ENCODE results near the gene NOL3. TPM values are rescaled to one million over a fixed set of nuclear protein-coding genes. Genes with fewer than 3 reads are reported as not detected.

Gene NOL3
- total and polyA plus RNA-seq, 4 donors: 25.3 to 51.9 (median 41.2) TPM

DNA sequence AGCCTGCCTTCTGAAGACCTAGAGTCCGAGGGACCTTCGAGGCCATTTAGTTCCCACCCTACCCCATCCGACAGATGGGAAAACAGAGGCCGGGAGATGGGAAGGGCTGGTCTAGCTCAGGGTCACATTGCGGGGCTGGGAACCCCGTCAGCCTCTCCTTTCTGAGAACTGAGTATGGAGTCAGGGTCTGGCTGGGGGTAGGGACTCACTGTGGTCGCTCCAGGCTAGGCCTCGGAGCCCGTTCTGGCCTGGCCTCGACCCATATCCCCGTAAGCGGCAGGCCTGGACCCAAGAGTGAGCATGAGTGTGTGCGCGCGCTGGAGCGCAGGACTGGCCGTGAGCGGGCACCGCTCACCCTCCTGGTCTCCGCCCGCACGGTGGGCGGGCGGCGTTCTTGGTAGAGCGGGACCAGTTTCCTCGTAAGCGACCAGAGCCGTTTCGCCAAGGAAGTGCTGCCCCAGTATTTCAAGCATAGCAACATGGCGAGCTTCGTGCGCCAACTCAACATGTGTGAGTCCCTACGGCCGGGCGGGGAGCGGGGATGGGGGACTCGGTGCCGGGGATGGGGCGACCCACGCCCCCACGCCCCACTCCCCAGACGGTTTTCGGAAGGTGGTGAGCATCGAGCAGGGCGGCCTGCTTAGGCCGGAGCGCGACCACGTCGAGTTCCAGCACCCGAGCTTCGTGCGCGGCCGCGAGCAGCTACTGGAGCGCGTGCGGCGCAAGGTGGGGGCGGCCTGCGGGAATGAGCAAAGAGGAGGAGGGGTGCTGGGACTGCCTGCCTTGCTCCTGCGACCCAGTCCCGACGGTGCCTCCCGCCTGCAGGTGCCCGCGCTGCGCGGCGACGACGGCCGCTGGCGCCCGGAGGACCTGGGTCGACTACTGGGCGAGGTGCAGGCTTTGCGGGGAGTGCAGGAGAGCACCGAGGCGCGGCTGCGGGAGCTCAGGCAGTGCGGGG, 4.9 kb upstream of the NOL3 start:
- H3K9me3 ChIP-seq (ENCODE audit: control insufficient read depth in 4 of 4, insufficient read depth in 3 of 4, low read length in 3 of 4): peaks cover 0 to 2% (median 0%) of the 10 kb centered on the region in 4 donors
- peaks cover 0 to 5% (median 0%) of the 10 kb centered on the region in 4 donors for H3K36me3 ChIP-seq (ENCODE audit: control insufficient read depth in 4 of 4, insufficient read depth in 4 of 4, low read length in 4 of 4)
- peaks cover 0 to 81% (median 59%) of the 10 kb centered on the region in 3 donors for H3K27me3 ChIP-seq (ENCODE audit: control insufficient read depth in 3 of 3, insufficient read depth in 3 of 3, low read length in 2 of 3)
- H3K9ac ChIP-seq (ENCODE audit: insufficient read depth in 1 of 2, low read length in 2 of 2): no peak overlapping the region
- TF ChIP-seq, protein P1, sequence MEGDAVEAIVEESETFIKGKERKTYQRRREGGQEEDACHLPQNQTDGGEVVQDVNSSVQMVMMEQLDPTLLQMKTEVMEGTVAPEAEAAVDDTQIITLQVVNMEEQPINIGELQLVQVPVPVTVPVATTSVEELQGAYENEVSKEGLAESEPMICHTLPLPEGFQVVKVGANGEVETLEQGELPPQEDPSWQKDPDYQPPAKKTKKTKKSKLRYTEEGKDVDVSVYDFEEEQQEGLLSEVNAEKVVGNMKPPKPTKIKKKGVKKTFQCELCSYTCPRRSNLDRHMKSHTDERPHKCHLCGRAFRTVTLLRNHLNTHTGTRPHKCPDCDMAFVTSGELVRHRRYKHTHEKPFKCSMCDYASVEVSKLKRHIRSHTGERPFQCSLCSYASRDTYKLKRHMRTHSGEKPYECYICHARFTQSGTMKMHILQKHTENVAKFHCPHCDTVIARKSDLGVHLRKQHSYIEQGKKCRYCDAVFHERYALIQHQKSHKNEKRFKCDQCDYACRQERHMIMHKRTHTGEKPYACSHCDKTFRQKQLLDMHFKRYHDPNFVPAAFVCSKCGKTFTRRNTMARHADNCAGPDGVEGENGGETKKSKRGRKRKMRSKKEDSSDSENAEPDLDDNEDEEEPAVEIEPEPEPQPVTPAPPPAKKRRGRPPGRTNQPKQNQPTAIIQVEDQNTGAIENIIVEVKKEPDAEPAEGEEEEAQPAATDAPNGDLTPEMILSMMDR (IDR thresholded peaks at IDR 0.05; ENCODE audit: control extremely low read depth, extremely low read depth): no peak
- 6 to 19% methylated on average over 69 to 85 of the region's 85 CpGs for WGBS, 2 donors
- ATAC-seq (ENCODE audit: insufficient read depth, low FRiP score): no peak
- H3K4me3 ChIP-seq: no peak overlapping the region
- H3K27ac ChIP-seq (ENCODE audit: low read depth in 1 of 2, low read length in 1 of 2): no peak overlapping the region
- no peak for DNase-seq
- peaks cover 0 to 42% (median 19%) of the 10 kb centered on the region in 5 donors for H3K4me1 ChIP-seq (ENCODE audit: control insufficient read depth in 5 of 5, insufficient read depth in 5 of 5, low read length in 5 of 5)

- Histone ChIP-seq H3K9ac (ENCODE audit: insufficient read depth in 1 of 2, low read length in 2 of 2) (no peak overlapping the region), H3K4me1 (ENCODE audit: control insufficient read depth in 5 of 5, insufficient read depth in 5 of 5, low read length in 5 of 5) (peaks cover 0 to 40% (median 19%) of the 10 kb centered on the region in 5 donors), H3K4me3 (no peak overlapping the region), H3K27me3 (ENCODE audit: control insufficient read depth in 3 of 3, insufficient read depth in 3 of 3, low read length in 2 of 3) (peaks cover 0 to 78% (median 53%) of the 10 kb centered on the region in 3 donors), H3K9me3 (ENCODE audit: control insufficient read depth in 4 of 4, insufficient read depth in 3 of 4, low read length in 3 of 4) (peaks cover 0 to 2% (median 0%) of the 10 kb centered on the region in 4 donors), H3K36me3 (ENCODE audit: control insufficient read depth in 4 of 4, insufficient read depth in 4 of 4, low read length in 4 of 4) (peaks cover 0 to 5% (median 0%) of the 10 kb centered on the region in 4 donors), H3K27ac (ENCODE audit: low read depth in 1 of 2, low read length in 1 of 2) (no peak overlapping the region)
- TF ChIP-seq, protein P1 (IDR thresholded peaks at IDR 0.05; ENCODE audit: control extremely low read depth, extremely low read depth): no peak
- 28 to 39% methylated on average over 16 to 18 of the region's 18 CpGs for WGBS, 2 donors
- no peak for DNase-seq
- ATAC-seq (ENCODE audit: insufficient read depth, low FRiP score): no peak
These were observed 4.2 kb upstream of the NOL3 start for GRCh38 chr16:67166110-67166547.

- Histone ChIP-seq H3K27ac (ENCODE audit: low read depth in 1 of 2, low read length in 1 of 2) (no peak overlapping the region), H3K9ac (ENCODE audit: insufficient read depth in 1 of 2, low read length in 2 of 2) (no peak overlapping the region), H3K9me3 (ENCODE audit: control insufficient read depth in 4 of 4, insufficient read depth in 3 of 4, low read length in 3 of 4) (peaks cover 0 to 2% (median 0%) of the 10 kb centered on the region in 4 donors), H3K27me3 (ENCODE audit: control insufficient read depth in 3 of 3, insufficient read depth in 3 of 3, low read length in 2 of 3) (peaks cover 0 to 75% (median 48%) of the 10 kb centered on the region in 3 donors), H3K4me3 (no peak overlapping the region), H3K4me1 (ENCODE audit: control insufficient read depth in 5 of 5, insufficient read depth in 5 of 5, low read length in 5 of 5) (peaks cover 0 to 42% (median 19%) of the 10 kb centered on the region in 5 donors), H3K36me3 (ENCODE audit: control insufficient read depth in 4 of 4, insufficient read depth in 4 of 4, low read length in 4 of 4) (peaks cover 0 to 5% (median 0%) of the 10 kb centered on the region in 4 donors)
- no peak for ATAC-seq (ENCODE audit: insufficient read depth, low FRiP score)
- WGBS, 2 donors: 73 to 81% methylated on average over 5 of the region's 5 CpGs
- TF ChIP-seq, protein P1 (IDR thresholded peaks at IDR 0.05; ENCODE audit: control extremely low read depth, extremely low read depth): no peak
- DNase-seq: no peak
These were observed 3.7 kb upstream of the NOL3 start for GRCh38 chr16:67166598-67167168.

All from lung (tissue), 12 donors.